Gastrocnemius medialis (tissue), 4 donors: ENCODE measurements around the gene SELENOF.

Source experiments
- CTCF ChIP-seq, 5 experiments: fragments of 450-650 bp in 3 of 5; fragments of 200-600 bp in 2 of 5; sonication (generic) in 2 of 5; IDR thresholded peaks in 4 of 5; conservative IDR thresholded peaks in 1 of 5; 1 replicate in 4 of 5; 2 replicates in 1 of 5; pipeline ENCODE4 v1.5.1; 2016 to 2019; ENCODE audit warnings: antibody characterized with exemption in 5 of 5, mild to moderate bottlenecking in 3 of 5, moderate library complexity in 3 of 5
- POLR2A ChIP-seq, 2 donors: fragments of 450-650 bp; IDR thresholded peaks; one replicate each; pipeline ENCODE4 v1.6.1; 2017; ENCODE audit warnings: antibody characterized with exemption in 2 of 2, mild to moderate bottlenecking in 2 of 2, moderate library complexity in 2 of 2

- no peak for TF ChIP-seq CTCF (IDR thresholded peaks at IDR 0.05 in 4 of 5, conservative IDR thresholded peaks at IDR 0.05 in 1 of 5)
- no peak for TF ChIP-seq POLR2A (IDR thresholded peaks at IDR 0.05)
These were observed 41.8 kb upstream of the SELENOF start for GRCh38 chr1:86955678-86956077.
